Esophagus muscularis mucosa (tissue), 3 donors: ENCODE data around the gene PPP1R37.

ENCODE experiments used
- EP300 ChIP-seq: sonication (generic); formaldehyde crosslinking; IDR thresholded peaks from one replicate; pipeline ENCODE4 v1.6.1; 2017; ENCODE audit warnings: antibody characterized with exemption
- POLR2AphosphoS5 ChIP-seq, 2 donors: sonication (generic); formaldehyde crosslinking; IDR thresholded peaks; one replicate each; pipeline ENCODE4 v1.6.1; 2017; ENCODE audit warnings: antibody characterized with exemption in 2 of 2

GRCh38 chr19:45050036-45050435 is 42.9 kb upstream of the PPP1R37 start:
- TF ChIP-seq EP300 (no peak), POLR2AphosphoS5 (IDR thresholded peaks at IDR 0.05) (no peak)
